A673 (cell line): Measurements from ENCODE around the gene MRPL34.

ENCODE experiments used
- EZH2 ChIP-seq: fragments of 200-600 bp; sonication (generic); IDR thresholded peaks from 2 replicates; pipeline ENCODE4 v1.6.1; 2017; ENCODE audit warnings: borderline replicate concordance, low read depth, mild to moderate bottlenecking, mixed read lengths, antibody characterized with exemption, low read length; ENCODE audit not compliant: poor library complexity, severe bottlenecking
- TF ChIP-seq, protein P1 (sequence below): fragments of 300-800, 200-600 bp; sonication (generic); conservative IDR thresholded peaks from 2 replicates; pipeline ENCODE4 v1.5.1; 2017; ENCODE audit warnings: low read depth, mild to moderate bottlenecking, antibody characterized with exemption, low read length, moderate library complexity, mixed read lengths

DNA sequence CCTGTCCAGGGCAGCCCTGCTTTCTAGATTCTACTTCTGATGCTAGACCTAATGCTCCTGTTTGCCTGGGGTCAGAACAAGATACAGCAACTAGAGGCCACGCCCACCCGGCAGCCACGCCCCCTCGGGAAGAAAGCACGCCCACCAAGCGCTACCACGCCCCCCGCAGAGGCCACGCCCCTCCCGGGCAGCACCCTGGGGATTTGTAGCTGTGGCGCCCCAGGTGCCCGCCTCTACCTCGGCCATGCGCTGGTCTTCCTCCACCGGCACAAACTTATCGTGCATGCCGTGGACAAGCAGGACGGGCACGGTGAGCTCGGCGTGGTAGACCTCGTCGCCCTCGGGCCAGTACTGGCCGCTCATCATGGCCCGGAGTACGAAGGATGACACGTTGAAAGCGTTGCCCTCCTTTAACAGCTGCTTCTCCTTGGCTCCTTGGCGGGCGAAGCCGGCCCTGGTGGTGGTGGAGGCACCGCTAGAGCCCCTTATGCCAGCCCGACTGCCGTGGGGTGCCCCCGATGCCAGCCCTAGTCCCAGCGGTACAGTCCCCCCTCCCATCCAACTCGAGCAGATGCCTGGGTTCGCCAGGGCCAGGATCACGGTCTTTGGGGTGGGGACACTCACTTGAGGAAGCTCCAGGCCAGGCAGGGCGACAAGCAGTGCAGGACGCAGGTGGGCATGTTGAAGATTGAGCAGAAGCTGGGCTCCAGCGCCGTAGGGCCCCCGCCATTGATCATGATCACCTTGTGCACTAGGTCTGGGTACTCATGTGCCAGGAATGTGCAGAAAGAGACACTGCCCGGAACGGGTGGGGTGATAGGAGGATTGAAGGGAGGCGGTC is 11.4 kb upstream of the MRPL34 start:
- TF ChIP-seq, protein P1, sequence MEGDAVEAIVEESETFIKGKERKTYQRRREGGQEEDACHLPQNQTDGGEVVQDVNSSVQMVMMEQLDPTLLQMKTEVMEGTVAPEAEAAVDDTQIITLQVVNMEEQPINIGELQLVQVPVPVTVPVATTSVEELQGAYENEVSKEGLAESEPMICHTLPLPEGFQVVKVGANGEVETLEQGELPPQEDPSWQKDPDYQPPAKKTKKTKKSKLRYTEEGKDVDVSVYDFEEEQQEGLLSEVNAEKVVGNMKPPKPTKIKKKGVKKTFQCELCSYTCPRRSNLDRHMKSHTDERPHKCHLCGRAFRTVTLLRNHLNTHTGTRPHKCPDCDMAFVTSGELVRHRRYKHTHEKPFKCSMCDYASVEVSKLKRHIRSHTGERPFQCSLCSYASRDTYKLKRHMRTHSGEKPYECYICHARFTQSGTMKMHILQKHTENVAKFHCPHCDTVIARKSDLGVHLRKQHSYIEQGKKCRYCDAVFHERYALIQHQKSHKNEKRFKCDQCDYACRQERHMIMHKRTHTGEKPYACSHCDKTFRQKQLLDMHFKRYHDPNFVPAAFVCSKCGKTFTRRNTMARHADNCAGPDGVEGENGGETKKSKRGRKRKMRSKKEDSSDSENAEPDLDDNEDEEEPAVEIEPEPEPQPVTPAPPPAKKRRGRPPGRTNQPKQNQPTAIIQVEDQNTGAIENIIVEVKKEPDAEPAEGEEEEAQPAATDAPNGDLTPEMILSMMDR = no peak
- TF ChIP-seq EZH2 = no peak
